ENCODE measurements around the gene SDK1.

DNA sequence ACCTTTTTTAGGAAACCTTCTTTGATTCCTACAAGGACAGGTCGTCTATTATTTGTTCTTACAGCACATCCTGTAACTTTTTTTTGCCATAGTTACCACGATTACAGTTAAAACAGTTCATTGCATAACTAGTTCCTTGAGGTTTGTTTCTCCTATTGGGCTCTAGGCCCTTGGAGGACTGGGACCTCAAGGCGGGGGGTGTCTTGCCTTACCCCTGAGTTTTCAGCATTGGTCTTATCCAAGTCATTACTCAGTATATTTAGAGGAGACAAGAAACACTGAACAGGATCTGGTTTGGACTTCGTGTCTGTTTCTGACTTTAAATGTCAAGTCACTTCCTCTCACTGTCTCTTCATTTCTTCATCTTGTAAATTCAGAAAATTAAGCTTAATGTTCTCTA, 369.8 kb downstream of the SDK1 start:
- no peak for TF ChIP-seq POLR2A (IDR thresholded peaks at IDR 0.05)
- TF ChIP-seq CTCF (IDR thresholded peaks at IDR 0.05), result no peak
